DND-41 (cell line): ENCODE data around the gene ANKMY2.

Experiments
- CTCF ChIP-seq: IDR thresholded peaks from 2 replicates; pipeline ENCODE4 v1.5.1; 2012; ENCODE audit warnings: borderline replicate concordance, low read length, moderate library complexity, mild to moderate bottlenecking; ENCODE audit not compliant: poor library complexity, severe bottlenecking; ENCODE audit errors: extremely low read depth
- EZH2 ChIP-seq: IDR thresholded peaks from 3 replicates; pipeline ENCODE4 v1.6.1; 2012; ENCODE audit warnings: borderline replicate concordance, low read depth, mild to moderate bottlenecking, moderate library complexity, low read length, inconsistent platforms; ENCODE audit not compliant: severe bottlenecking

- TF ChIP-seq CTCF (no peak), EZH2 (no peak)
Observed at GRCh38 chr7:16587129-16587528, 58.4 kb downstream of the ANKMY2 start.
